Adipocyte (in vitro differentiated cells): Measurements from ENCODE around the gene KCNA10.

Experiments
- DNase-seq: peaks from one replicate; pipeline ENCODE4 v3.0.0-alpha.2; 2015; ENCODE audit warnings: low read depth
- H3K27me3 ChIP-seq: replicated peaks from 2 replicates; pipeline ENCODE4 v1.7.0; 2013; ENCODE audit warnings: mild to moderate bottlenecking, low read length, moderate library complexity; ENCODE audit not compliant: control insufficient read depth, insufficient read depth
- H3K36me3 ChIP-seq: 2 replicates; pipeline ENCODE4 v1.7.0; 2013; ENCODE audit warnings: low read length, mild to moderate bottlenecking, moderate library complexity; ENCODE audit not compliant: control insufficient read depth, insufficient read depth, severe bottlenecking
- H3K4me1 ChIP-seq: 2 replicates; pipeline ENCODE4 v1.7.0; 2013; ENCODE audit warnings: mild to moderate bottlenecking, low read length, moderate library complexity; ENCODE audit not compliant: control insufficient read depth, insufficient read depth
- H3K4me3 ChIP-seq: 2 replicates; pipeline ENCODE4 v1.7.0; 2013; ENCODE audit warnings: mild to moderate bottlenecking, low read length, moderate library complexity
- H3K9ac ChIP-seq: 2 replicates; pipeline ENCODE4 v1.7.0; 2013; ENCODE audit warnings: mild to moderate bottlenecking, low read length, moderate library complexity
- H3K9me3 ChIP-seq: 2 replicates; pipeline ENCODE4 v1.7.0; 2013; ENCODE audit warnings: mild to moderate bottlenecking, low read length, moderate library complexity; ENCODE audit not compliant: control insufficient read depth

KCNA10 gene

GRCh38 chr1:110494522-110495406, 24.2 kb downstream of the KCNA10 start:
- Histone ChIP-seq H3K36me3 (no peaks in the 10 kb centered on the region), H3K27me3 (peaks cover 23% of the 10 kb centered on the region), H3K9ac (no peak overlapping the region), H3K4me1 (peaks cover 11% of the 10 kb centered on the region), H3K4me3 (no peak overlapping the region), H3K9me3 (no peaks in the 10 kb centered on the region)
- DNase-seq, result no peak

- DNase-seq, result no peak
- Histone ChIP-seq H3K9ac (no peak overlapping the region), H3K27me3 (peaks cover 16% of the 10 kb centered on the region), H3K36me3 (no peaks in the 10 kb centered on the region), H3K4me1 (peaks cover 11% of the 10 kb centered on the region), H3K9me3 (no peaks in the 10 kb centered on the region), H3K4me3 (no peak overlapping the region)
Observed at GRCh38 chr1:110494036-110494435, 24.9 kb downstream of the KCNA10 start.

- Histone ChIP-seq H3K4me3 (no peak overlapping the region), H3K4me1 (peaks cover 11% of the 10 kb centered on the region), H3K9me3 (no peaks in the 10 kb centered on the region), H3K36me3 (no peaks in the 10 kb centered on the region), H3K9ac (no peak overlapping the region), H3K27me3 (peaks cover 8% of the 10 kb centered on the region)
- no peak for DNase-seq
Observed at GRCh38 chr1:110493059-110493699, 25.8 kb downstream of the KCNA10 start.

- H3K9ac ChIP-seq, result no peak overlapping the region
- H3K27me3 ChIP-seq, result peaks cover 3% of the 10 kb centered on the region
- H3K9me3 ChIP-seq, result no peaks in the 10 kb centered on the region
- H3K4me1 ChIP-seq, result peaks cover 13% of the 10 kb centered on the region
- no peak for DNase-seq
- no peaks in the 10 kb centered on the region for H3K36me3 ChIP-seq
- no peak overlapping the region for H3K4me3 ChIP-seq
Observed at GRCh38 chr1:110492573-110492972, 26.4 kb downstream of the KCNA10 start.

DNA sequence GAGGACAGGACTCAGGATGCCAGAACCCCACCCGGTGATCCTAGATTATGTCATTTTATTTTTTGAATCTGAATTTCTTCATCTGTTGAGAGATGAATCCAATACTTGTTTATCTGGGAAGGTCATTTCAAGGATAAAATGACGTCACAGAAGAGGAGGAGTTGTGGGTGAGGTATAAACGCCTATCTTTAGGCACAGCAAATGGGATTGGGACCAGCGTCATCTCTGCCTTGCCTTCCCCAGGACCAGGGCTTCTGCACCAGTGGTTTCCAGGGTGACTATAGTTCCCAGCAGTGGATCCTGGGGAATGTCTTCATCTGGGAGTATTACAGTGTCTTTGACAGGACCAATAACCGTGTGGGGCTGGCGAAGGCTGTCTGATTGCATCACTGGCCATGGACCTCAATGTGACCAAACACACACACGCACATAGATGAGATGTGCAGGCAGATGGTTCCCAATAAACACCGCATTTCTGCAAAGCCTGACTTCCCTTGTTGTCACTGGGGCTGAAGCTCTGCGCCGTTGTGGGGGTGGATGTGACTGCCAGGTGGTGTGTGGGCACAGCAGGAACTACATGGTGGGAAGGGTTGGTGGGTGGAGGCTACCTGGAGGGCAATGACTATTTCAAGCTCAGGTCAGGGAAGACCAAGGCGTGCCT, 28.1 kb downstream of the KCNA10 start:
- Histone ChIP-seq H3K9me3 (no peaks in the 10 kb centered on the region), H3K9ac (no peak overlapping the region), H3K36me3 (no peaks in the 10 kb centered on the region), H3K27me3 (no peaks in the 10 kb centered on the region), H3K4me3 (no peak overlapping the region), H3K4me1 (peaks cover 18% of the 10 kb centered on the region)
- DNase-seq, result no peak

DNA sequence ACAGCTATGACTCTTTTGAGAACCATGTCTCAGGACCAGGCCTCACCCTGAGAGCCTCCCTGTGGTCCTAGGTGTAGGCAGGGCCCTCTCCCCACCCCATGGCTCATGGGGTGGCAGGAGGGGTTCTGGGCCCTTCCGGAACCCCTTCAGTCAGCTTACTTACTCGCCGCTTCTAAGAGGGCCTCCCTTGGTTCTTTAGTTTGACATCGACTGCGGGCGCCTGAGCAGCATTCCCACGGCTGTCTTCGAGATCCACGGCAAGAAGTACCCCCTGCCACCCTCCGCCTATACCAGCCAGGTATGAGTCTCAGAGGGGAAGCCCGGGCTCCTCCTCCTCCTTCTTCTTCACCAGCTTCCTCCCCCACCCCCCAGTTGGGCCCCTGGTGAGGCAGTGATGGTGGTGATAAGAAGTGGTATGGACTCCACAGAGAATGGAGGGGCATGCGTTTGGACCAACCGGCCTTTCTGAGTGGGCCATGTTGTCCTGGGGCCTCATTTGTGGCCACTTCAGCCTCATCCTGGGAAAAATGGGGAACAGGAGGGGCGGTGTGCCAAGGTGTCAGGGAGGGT, 28.9 kb downstream of the KCNA10 start:
- Histone ChIP-seq H3K9ac (no peak overlapping the region), H3K9me3 (no peaks in the 10 kb centered on the region)

GRCh38 chr1:110489406-110489805, 29.6 kb downstream of the KCNA10 start:
- Histone ChIP-seq H3K36me3 (no peaks in the 10 kb centered on the region), H3K9me3 (no peaks in the 10 kb centered on the region), H3K9ac (no peak overlapping the region), H3K27me3 (peaks cover 5% of the 10 kb centered on the region), H3K4me1 (peaks cover 18% of the 10 kb centered on the region), H3K4me3 (no peak overlapping the region)
- DNase-seq, result no peak

More for the DNA sequence above, 28.9 kb downstream of the KCNA10 start:
- Histone ChIP-seq H3K4me3 (no peak overlapping the region), H3K4me1 (peaks cover 18% of the 10 kb centered on the region), H3K27me3 (no peaks in the 10 kb centered on the region), H3K36me3 (no peaks in the 10 kb centered on the region)
- no peak for DNase-seq

- peaks cover 8% of the 10 kb centered on the region for H3K27me3 ChIP-seq
Observed at GRCh38 chr1:110488867-110489266, 30.1 kb downstream of the KCNA10 start.

GRCh38 chr1:110488161-110488560, 30.8 kb downstream of the KCNA10 start:
- Histone ChIP-seq H3K9ac (no peak overlapping the region), H3K9me3 (no peaks in the 10 kb centered on the region), H3K4me1 (peaks cover 16% of the 10 kb centered on the region), H3K4me3 (no peak overlapping the region), H3K27me3 (peaks cover 8% of the 10 kb centered on the region), H3K36me3 (no peaks in the 10 kb centered on the region)
- no peak for DNase-seq

More at GRCh38 chr1:110488867-110489266, 30.1 kb downstream of the KCNA10 start:
- Histone ChIP-seq H3K9ac (no peak overlapping the region), H3K4me3 (no peak overlapping the region), H3K36me3 (no peaks in the 10 kb centered on the region), H3K9me3 (no peaks in the 10 kb centered on the region), H3K4me1 (peaks cover 18% of the 10 kb centered on the region)
- no peak for DNase-seq

DNA sequence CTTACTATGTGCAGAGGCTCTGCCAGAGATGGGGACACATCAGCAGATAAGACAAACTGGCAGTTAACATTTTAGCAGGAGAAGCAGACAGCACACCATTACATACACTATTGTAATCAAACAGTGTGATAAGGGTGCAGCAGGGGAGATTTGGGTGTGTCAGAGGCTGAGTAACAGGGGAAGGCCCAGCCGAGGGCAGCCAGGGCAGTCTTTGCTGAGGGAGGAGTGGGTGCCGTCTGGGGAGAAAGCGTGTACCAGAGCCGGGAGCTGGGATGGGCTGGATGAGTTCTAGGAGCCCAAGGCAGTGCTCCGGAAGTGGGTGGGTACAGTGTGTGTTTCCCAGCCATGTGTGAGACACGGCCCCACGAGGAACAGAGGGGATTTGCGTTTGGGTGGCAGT, 31.2 kb downstream of the KCNA10 start:
- H3K9me3 ChIP-seq, result no peaks in the 10 kb centered on the region
- no peak for DNase-seq
- H3K4me3 ChIP-seq, result no peak overlapping the region
- no peak overlapping the region for H3K9ac ChIP-seq
- H3K4me1 ChIP-seq, result peaks cover 16% of the 10 kb centered on the region
- peaks cover 8% of the 10 kb centered on the region for H3K27me3 ChIP-seq
- H3K36me3 ChIP-seq, result no peaks in the 10 kb centered on the region

GRCh38 chr1:110485725-110486124, 33.2 kb downstream of the KCNA10 start:
- Histone ChIP-seq H3K9me3 (no peaks in the 10 kb centered on the region), H3K27me3 (peaks cover 8% of the 10 kb centered on the region), H3K36me3 (no peaks in the 10 kb centered on the region), H3K4me1 (peaks cover 27% of the 10 kb centered on the region), H3K4me3 (no peak overlapping the region), H3K9ac (no peak overlapping the region)
- no peak for DNase-seq
